Endothelial cell of umbilical vein (primary cell): ENCODE data around the gene ESPN. TPM values are rescaled to one million over a fixed set of nuclear protein-coding genes. Genes with fewer than 3 reads are reported as not detected.

Source experiments
- BruUV-seq: library from RNA; stranded (reverse); fragments of 400-500 nt; replicated peaks from 2 replicates; lab custom pipeline; 2021; lab: Mats Ljungman, UMichigan
- CTCF ChIA-PET: fragments of 300-600, 350-600 bp; sonication (Branson Sonifier 250); formaldehyde crosslinking; loops from one replicate; lab custom pipeline; 2021; ENCODE audit warnings: antibody characterized with exemption, inconsistent platforms; lab: Charles Lee
- POLR2A ChIA-PET: fragments of 300-600, 350-600 bp; sonication (Branson Sonifier 250); formaldehyde crosslinking; loops from one replicate; lab custom pipeline; 2021; ENCODE audit warnings: antibody characterized with exemption, inconsistent platforms; lab: Charles Lee
- DNase-seq: peaks from one replicate; pipeline ENCODE4 v3.0.0-alpha.2; 2011; ENCODE audit warnings: low read depth, low spot score
- FAIRE-seq: peaks from 2 replicates; lab custom pipeline; 2011; peaks lifted over from hg19 to GRCh38; lab: Jason Lieb, UNC
- H2AFZ ChIP-seq: 2 replicates; pipeline ENCODE4 v1.6.0; 2012; ENCODE audit warnings: low read depth, low read length, control low read depth, inconsistent platforms
- H3K27ac ChIP-seq: 2 replicates; pipeline ENCODE4 v1.5.1; 2011; ENCODE audit warnings: low read depth, mild to moderate bottlenecking, control low read depth, low read length, moderate library complexity; ENCODE audit not compliant: insufficient read depth
- H3K27me3 ChIP-seq, 2 experiments: 2 replicates each; pipeline versions ENCODE4 v1.6.0 to v1.6.1; 2011; ENCODE audit warnings: low read length in 2 of 2, mixed read lengths in 1 of 2; ENCODE audit not compliant: control insufficient read depth in 2 of 2, insufficient read depth in 2 of 2
- H3K36me3 ChIP-seq, 2 experiments: 2 replicates in 1 of 2; 3 replicates in 1 of 2; pipeline ENCODE4 v1.5.1; 2011; ENCODE audit warnings: low read length in 2 of 2, mild to moderate bottlenecking in 1 of 2, moderate library complexity in 1 of 2; ENCODE audit not compliant: control insufficient read depth in 2 of 2, insufficient read depth in 2 of 2; ENCODE audit errors: extremely low read depth in 1 of 2
- H3K4me1 ChIP-seq: 3 replicates; pipeline ENCODE4 v1.5.1; 2011; ENCODE audit warnings: mild to moderate bottlenecking, low read length; ENCODE audit not compliant: control insufficient read depth, insufficient read depth; ENCODE audit errors: extremely low read depth
- H3K4me2 ChIP-seq: 2 replicates; pipeline ENCODE4 v1.6.1; 2011; ENCODE audit warnings: low read length, control low read depth, mixed read lengths; ENCODE audit not compliant: insufficient read depth
- H3K4me3 ChIP-seq, 3 experiments: fragments of 200-600 bp in 1 of 3; sonication (generic), shearing (Covaris generic) in 1 of 3; replicated peaks in 1 of 3; 2 replicates each; pipeline ENCODE4 v1.5.1; 2011 to 2016; ENCODE audit warnings: control low read depth in 3 of 3, low read length in 3 of 3, mild to moderate bottlenecking in 2 of 3, inconsistent platforms in 1 of 3, low read depth in 1 of 3, moderate library complexity in 1 of 3; ENCODE audit not compliant: insufficient read depth in 1 of 3
- H3K79me2 ChIP-seq: 2 replicates; pipeline ENCODE4 v1.6.0; 2012; ENCODE audit warnings: low read length, inconsistent platforms; ENCODE audit not compliant: control insufficient read depth, insufficient read depth
- H3K9ac ChIP-seq: replicated peaks from 2 replicates; pipeline ENCODE3; 2011; ENCODE audit warnings: low read length, control low read depth; ENCODE audit not compliant: insufficient read depth; ENCODE audit errors: extremely low read depth
- H3K9me1 ChIP-seq: replicated peaks from 3 replicates; pipeline ENCODE4 v1.6.0; 2011; ENCODE audit warnings: mild to moderate bottlenecking, low read length; ENCODE audit not compliant: control insufficient read depth, insufficient read depth; ENCODE audit errors: extremely low read depth
- H3K9me3 ChIP-seq: replicated peaks from 2 replicates; pipeline ENCODE4 v1.5.1; 2012; ENCODE audit warnings: low read length, inconsistent platforms; ENCODE audit not compliant: control insufficient read depth, insufficient read depth
- H4K20me1 ChIP-seq: replicated peaks from 2 replicates; pipeline ENCODE3; 2011; ENCODE audit warnings: mild to moderate bottlenecking, low read length; ENCODE audit not compliant: control insufficient read depth, insufficient read depth; ENCODE audit errors: extremely low read depth
- CTCF ChIP-seq, 2 donors: IDR thresholded peaks; 1 replicate in 1 of 2; 2 replicates in 1 of 2; pipeline ENCODE4 v1.5.1; 2011; ENCODE audit warnings: low read length in 2 of 2, mild to moderate bottlenecking in 2 of 2, moderate library complexity in 2 of 2, control low read depth in 1 of 2, inconsistent platforms in 1 of 2, low read depth in 1 of 2; ENCODE audit not compliant: insufficient read depth in 1 of 2; ENCODE audit errors: extremely low read depth in 1 of 2
- EZH2 ChIP-seq: IDR thresholded peaks from 2 replicates; pipeline ENCODE4 v1.6.1; 2012; ENCODE audit warnings: borderline replicate concordance, low read depth, mild to moderate bottlenecking, moderate library complexity, low read length, inconsistent platforms; ENCODE audit not compliant: severe bottlenecking
- FOS ChIP-seq: IDR thresholded peaks from 2 replicates; pipeline ENCODE4 v1.6.1; 2011; ENCODE audit warnings: mild to moderate bottlenecking, low read length, moderate library complexity, borderline replicate concordance; ENCODE audit not compliant: insufficient read depth
- JUN ChIP-seq: IDR thresholded peaks from 2 replicates; pipeline ENCODE4 v1.6.1; 2011; ENCODE audit warnings: borderline replicate concordance, low read depth; ENCODE audit not compliant: insufficient read length, insufficient read depth
- MYC ChIP-seq: IDR thresholded peaks from one replicate; pipeline ENCODE4 v1.6.1; 2011; ENCODE audit warnings: mild to moderate bottlenecking, low read depth, low read length
- POLR2A ChIP-seq: IDR thresholded peaks from 2 replicates; pipeline ENCODE4 v1.6.1; 2012; ENCODE audit warnings: low read depth, mild to moderate bottlenecking, control low read depth, low read length
- POLR2AphosphoS5 ChIP-seq: IDR thresholded peaks from 2 replicates; pipeline ENCODE4 v1.6.1; 2012; ENCODE audit warnings: low read depth, mild to moderate bottlenecking, control low read depth, low read length, moderate library complexity; ENCODE audit not compliant: insufficient read depth
- dilution Hi-C: fragments of 300-500 bp; cut with MboI; formaldehyde crosslinking; loops from one replicate; pipeline ENCODE4 v1.15.0; 2019; ENCODE audit warnings: low sequenced_read_pairs; ENCODE audit not compliant: extremely low pct_ligation_motif_present
- intact Hi-C: fragments of 100-400 bp; cut with micrococcal nuclease; formaldehyde crosslinking; loops from one replicate; pipeline ENCODE4 v1.10.0; 2022
- polyA plus RNA-seq, 4 experiments: library from polyadenylated mRNA; depleted of rRNA in 3 of 4; stranded (reverse) in 3 of 4; unstranded in 1 of 4; fragments of >200 nt; gene quantifications; 2 replicates each; pipeline versions ENCODE4 v1.2.1 to v1.2.3, GENCODE V29; 2011 to 2012; ENCODE audit warnings: missing spikeins in 1 of 4
- total RNA-seq: library from RNA; stranded (reverse); gene quantifications from 2 replicates; pipeline ENCODE4 v1.2.3, GENCODE V29; 2021

ESPN gene
- total and polyA plus RNA-seq, 2 donors (not counting 3 experiments of a cell fraction or from before 2014, with no cell fraction given) = 0.54 to 0.71 TPM

GRCh38 chr1:6423321-6423999 lies 1.1 kb upstream of the ESPN start:
- Histone ChIP-seq H3K4me1 (peaks cover 35% of the 10 kb centered on the region), H3K4me3 (peak overlapping the region in 1 of 3 experiments; percentile 9), H3K79me2 (no peaks in the 10 kb centered on the region), H2AFZ (peak overlapping the region; percentile 46), H3K9me3 (no peaks in the 10 kb centered on the region), H3K9me1 (no peaks in the 10 kb centered on the region), H3K27ac (peak overlapping the region; percentile 83), H4K20me1 (no peaks in the 10 kb centered on the region), H3K27me3 (peaks cover 0 to 7% of the 10 kb centered on the region in 2 experiments), H3K36me3 (no peaks in the 10 kb centered on the region), H3K9ac (peak overlapping the region; percentile 52), H3K4me2 (peak overlapping the region; percentile 75)
- dilution Hi-C loops (no loop called here), intact Hi-C loops (loop anchor here (1.0 to 5.0 kb wide), 5 partner anchors 15 to 371 kb away; partner anchors contain the start of genes GPR153 and ICMT)
- ChIA-PET POLR2A (interaction anchor here (0.6 kb wide), 1 partner anchor 29 kb away, joined by 3 read pairs; no protein-coding TSS in a partner anchor), CTCF (interaction anchor here (0.5 to 11.1 kb wide), 21 partner anchors 10 to 218 kb away, joined by 3 to 202 read pairs (median 4); partner anchors contain the start of genes ACOT7 and NOL9)
- TF ChIP-seq CTCF (IDR thresholded peaks at IDR 0.05; ENCODE audit: extremely low read depth in 1 of 2, insufficient read depth in 1 of 2, low read depth in 1 of 2, low read length in 2 of 2) (peak; percentile 49 to 73), FOS (peak; percentile 57), POLR2AphosphoS5 (peak; percentile 62), POLR2A (peak; percentile 31), EZH2 (no peak), MYC (no peak), JUN (peak; percentile 26)
- peak; percentile 75 for DNase-seq
- BruUV-seq = no TSS peak
- no peak for FAIRE-seq
